MM.1S (cell line): Measurements from ENCODE around the gene ZNF549.

ENCODE experiments used
- DNase-seq: peaks from one replicate; pipeline ENCODE4 v3.0.0-alpha.2; 2015
- H2AFZ ChIP-seq: fragments of 300-600 bp; sonication (generic); 2 replicates; pipeline ENCODE4 v1.6.0; 2016; ENCODE audit warnings: antibody characterized with exemption, low read length
- H3F3A ChIP-seq: fragments of 300-600 bp; sonication (generic); 2 replicates; pipeline ENCODE4 v1.6.1; 2016; ENCODE audit warnings: mild to moderate bottlenecking, antibody characterized with exemption, low read length, moderate library complexity, mixed read lengths; ENCODE audit not compliant: insufficient read depth
- H3K27ac ChIP-seq: fragments of 300-600 bp; sonication (generic); 2 replicates; pipeline ENCODE4 v1.5.1; 2016; ENCODE audit warnings: mild to moderate bottlenecking, low read length
- H3K27me3 ChIP-seq: fragments of 300-600 bp; sonication (generic); replicated peaks from 2 replicates; pipeline ENCODE4 v1.6.0; 2016; ENCODE audit warnings: low read length; ENCODE audit not compliant: insufficient read depth
- H3K36me3 ChIP-seq: fragments of 300-600 bp; sonication (generic); replicated peaks from 2 replicates; pipeline ENCODE4 v1.6.1; 2016; ENCODE audit warnings: mild to moderate bottlenecking, low read length, mixed read lengths; ENCODE audit not compliant: insufficient read depth
- H3K4me1 ChIP-seq: fragments of 300-600 bp; sonication (generic); 2 replicates; pipeline ENCODE4 v1.6.1; 2016; ENCODE audit warnings: low read length, mixed read lengths
- H3K4me2 ChIP-seq: fragments of 300-600 bp; sonication (generic); 2 replicates; pipeline ENCODE4 v1.6.0; 2016; ENCODE audit warnings: low read depth, low read length
- H3K4me3 ChIP-seq: fragments of 300-600 bp; sonication (generic); 2 replicates; pipeline ENCODE4 v1.5.1; 2016; ENCODE audit warnings: low read length, mixed read lengths
- H3K79me2 ChIP-seq: fragments of 300-600 bp; sonication (generic); 2 replicates; pipeline ENCODE4 v1.6.1; 2016; ENCODE audit warnings: mixed run types, low read length, mixed read lengths
- H3K9ac ChIP-seq: fragments of 300-600 bp; sonication (generic); 2 replicates; pipeline ENCODE4 v1.6.1; 2016; ENCODE audit warnings: low read length, mixed read lengths
- H3K9me2 ChIP-seq: fragments of 300-600 bp; sonication (generic); replicated peaks from 2 replicates; pipeline ENCODE4 v1.6.1; 2016; ENCODE audit warnings: mild to moderate bottlenecking, low read length, mixed read lengths; ENCODE audit not compliant: insufficient read depth
- H3K9me3 ChIP-seq: fragments of 300-600 bp; sonication (generic); replicated peaks from 2 replicates; pipeline ENCODE4 v1.6.1; 2016; ENCODE audit warnings: mild to moderate bottlenecking, low read length, mixed read lengths; ENCODE audit not compliant: insufficient read depth
- H4K20me1 ChIP-seq: fragments of 300-600 bp; sonication (generic); 2 replicates; pipeline ENCODE4 v1.6.1; 2016; ENCODE audit warnings: mild to moderate bottlenecking, low read length, moderate library complexity, mixed read lengths; ENCODE audit not compliant: insufficient read depth
- CTCF ChIP-seq: fragments of 300-600 bp; sonication (generic); IDR thresholded peaks from 2 replicates; pipeline ENCODE4 v1.5.1; 2016; ENCODE audit warnings: antibody characterized with exemption, low read length, mixed read lengths
- EZH2 ChIP-seq: fragments of 300-600 bp; sonication (generic); optimal IDR thresholded peaks from 2 replicates; pipeline ENCODE3; 2017; ENCODE audit warnings: low read depth, mild to moderate bottlenecking, antibody characterized with exemption, low read length, mixed read lengths
- EZH2phosphoT487 ChIP-seq: fragments of 300-600 bp; sonication (generic); IDR thresholded peaks from 2 replicates; pipeline ENCODE4 v1.6.1; 2018; ENCODE audit warnings: antibody characterized with exemption, low read length

Gene ZNF549

GRCh38 chr19:57563547-57563946 is 36.4 kb downstream of the ZNF549 start:
- Histone ChIP-seq H3K27me3 (no peaks in the 10 kb centered on the region; the same call in 1 of the 2 replicates), H3K4me2 (no peak overlapping the region), H3K9ac (no peak overlapping the region), H2AFZ (no peak overlapping the region), H3K4me3 (no peak overlapping the region), H3K9me3 (no peaks in the 10 kb centered on the region; the same call in 1 of the 2 replicates), H3K4me1 (no peaks in the 10 kb centered on the region), H3K9me2 (no peaks in the 10 kb centered on the region), H3K27ac (no peak overlapping the region), H4K20me1 (no peaks in the 10 kb centered on the region), H3K79me2 (0 out of 2 replicates have a peak, but pooled peaks cover 7% of the 10 kb centered on the region), H3F3A (peaks cover 5% of the 10 kb centered on the region; the same call in 1 of the 2 replicates), H3K36me3 (no peaks in the 10 kb centered on the region)
- no peak for DNase-seq
- TF ChIP-seq EZH2 (no peak), CTCF (no peak), EZH2phosphoT487 (no peak)

GRCh38 chr19:57566396-57567265 is 39.5 kb downstream of the ZNF549 start:
- no peak for DNase-seq
- Histone ChIP-seq H3K9me2 (no peaks in the 10 kb centered on the region), H3K4me1 (no peaks in the 10 kb centered on the region), H3K27ac (no peak overlapping the region), H3K9ac (no peak overlapping the region), H3K4me3 (no peak overlapping the region), H3F3A (no peaks in the 10 kb centered on the region), H4K20me1 (no peaks in the 10 kb centered on the region), H3K9me3 (no peaks in the 10 kb centered on the region; the same call in 1 of the 2 replicates), H3K79me2 (no peaks in the 10 kb centered on the region), H3K27me3 (no peaks in the 10 kb centered on the region; the same call in 1 of the 2 replicates), H2AFZ (no peak overlapping the region), H3K36me3 (no peaks in the 10 kb centered on the region), H3K4me2 (no peak overlapping the region)
- no peak for TF ChIP-seq CTCF
- TF ChIP-seq EZH2: no peak
- TF ChIP-seq EZH2phosphoT487: no peak

- TF ChIP-seq EZH2 (no peak), EZH2phosphoT487 (no peak), CTCF (no peak)
- no peak for DNase-seq
- Histone ChIP-seq H3F3A (no peaks in the 10 kb centered on the region), H3K79me2 (no peaks in the 10 kb centered on the region), H3K4me3 (no peak overlapping the region), H3K4me1 (no peaks in the 10 kb centered on the region), H3K9me2 (no peaks in the 10 kb centered on the region), H3K27ac (no peak overlapping the region), H3K4me2 (no peak overlapping the region), H4K20me1 (no peaks in the 10 kb centered on the region), H3K9ac (no peak overlapping the region), H3K36me3 (peaks cover 22% of the 10 kb centered on the region; the same call in 1 of the 2 replicates), H3K27me3 (no peaks in the 10 kb centered on the region), H2AFZ (no peak overlapping the region), H3K9me3 (no peaks in the 10 kb centered on the region)
These were observed 43.6 kb downstream of the ZNF549 start for GRCh38 chr19:57570707-57571106.
